ENCODE results near the gene SPSB3.

Gene SPSB3

DNA sequence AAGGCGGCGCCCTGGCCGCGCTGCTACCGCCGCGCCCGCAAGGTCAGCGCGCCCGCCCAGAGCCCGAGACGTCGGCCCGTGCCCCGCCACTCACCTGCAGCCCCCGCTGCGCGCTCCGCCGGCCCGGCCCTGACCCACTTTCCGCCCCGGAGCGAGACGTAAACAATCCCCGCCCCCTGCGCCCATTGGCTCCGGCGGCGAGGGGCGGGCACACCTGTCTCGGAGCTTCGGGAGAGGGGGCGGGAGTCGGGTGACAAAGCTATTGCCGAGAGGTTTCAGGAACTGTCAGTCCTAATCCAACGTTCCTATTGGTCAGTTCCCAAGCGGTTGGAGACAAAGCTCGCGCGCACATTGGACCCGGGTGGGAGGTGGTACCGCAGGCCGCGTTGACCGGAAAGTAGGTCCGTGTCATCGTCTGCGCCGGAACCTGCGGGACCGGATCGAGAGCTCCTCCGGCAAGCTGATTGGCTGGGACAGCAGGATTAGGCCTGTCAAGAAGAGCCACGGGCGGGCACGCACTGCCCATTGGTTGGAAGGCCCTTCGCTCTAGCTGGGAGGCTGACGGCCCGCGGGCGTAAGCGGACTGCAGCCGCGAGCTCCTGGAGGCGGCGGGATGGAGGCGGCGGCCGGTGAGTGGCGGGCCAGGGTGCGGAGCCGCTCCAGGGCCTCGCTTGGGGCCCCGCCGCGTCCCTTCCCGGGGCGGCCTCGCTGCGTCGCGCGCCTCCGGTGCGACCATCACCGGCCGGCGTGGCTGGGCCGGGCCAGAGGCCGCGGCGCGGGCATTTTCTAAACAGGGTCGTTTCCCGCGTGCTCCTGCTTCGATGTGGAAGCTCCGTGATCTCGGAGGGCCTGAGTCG is at the start of gene SPSB3, which contains the start of gene NUBP2:
SPSB3 (minus strand) TSS at position 164 of the 857 bp plus-strand sequence. CDS start 1,088 bp downstream, outside the sequence.
NUBP2 (plus strand) TSS at position 553 of the 857 bp plus-strand sequence; CDS start at position 614, 61 bp downstream.
- Histone ChIP-seq H3K4me3 (ENCODE audit: severe bottlenecking) (peak within 1 kb of the TSS; percentile 95), H3K27me3 (ENCODE audit: insufficient read depth, poor library complexity, severe bottlenecking) (no peaks in the 10 kb centered on the region), H3K36me3 (ENCODE audit: low read depth) (peaks cover 26% of the 10 kb centered on the region), H3K4me1 (ENCODE audit: insufficient read depth, poor library complexity, severe bottlenecking) (peaks cover 6% of the 10 kb centered on the region), H3K9me3 (ENCODE audit: severe bottlenecking) (no peaks in the 10 kb centered on the region), H3K27ac (ENCODE audit: poor library complexity, severe bottlenecking) (peak within 1 kb of the TSS; percentile 45)
- peak; percentile 100 for DNase-seq (ENCODE audit: low spot score)
- TF ChIP-seq, protein P1, sequence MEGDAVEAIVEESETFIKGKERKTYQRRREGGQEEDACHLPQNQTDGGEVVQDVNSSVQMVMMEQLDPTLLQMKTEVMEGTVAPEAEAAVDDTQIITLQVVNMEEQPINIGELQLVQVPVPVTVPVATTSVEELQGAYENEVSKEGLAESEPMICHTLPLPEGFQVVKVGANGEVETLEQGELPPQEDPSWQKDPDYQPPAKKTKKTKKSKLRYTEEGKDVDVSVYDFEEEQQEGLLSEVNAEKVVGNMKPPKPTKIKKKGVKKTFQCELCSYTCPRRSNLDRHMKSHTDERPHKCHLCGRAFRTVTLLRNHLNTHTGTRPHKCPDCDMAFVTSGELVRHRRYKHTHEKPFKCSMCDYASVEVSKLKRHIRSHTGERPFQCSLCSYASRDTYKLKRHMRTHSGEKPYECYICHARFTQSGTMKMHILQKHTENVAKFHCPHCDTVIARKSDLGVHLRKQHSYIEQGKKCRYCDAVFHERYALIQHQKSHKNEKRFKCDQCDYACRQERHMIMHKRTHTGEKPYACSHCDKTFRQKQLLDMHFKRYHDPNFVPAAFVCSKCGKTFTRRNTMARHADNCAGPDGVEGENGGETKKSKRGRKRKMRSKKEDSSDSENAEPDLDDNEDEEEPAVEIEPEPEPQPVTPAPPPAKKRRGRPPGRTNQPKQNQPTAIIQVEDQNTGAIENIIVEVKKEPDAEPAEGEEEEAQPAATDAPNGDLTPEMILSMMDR (IDR thresholded peaks at IDR 0.05; ENCODE audit: poor library complexity, severe bottlenecking) = no peak
- peak; percentile 88 for ATAC-seq (ENCODE audit: low read depth)

DNA sequence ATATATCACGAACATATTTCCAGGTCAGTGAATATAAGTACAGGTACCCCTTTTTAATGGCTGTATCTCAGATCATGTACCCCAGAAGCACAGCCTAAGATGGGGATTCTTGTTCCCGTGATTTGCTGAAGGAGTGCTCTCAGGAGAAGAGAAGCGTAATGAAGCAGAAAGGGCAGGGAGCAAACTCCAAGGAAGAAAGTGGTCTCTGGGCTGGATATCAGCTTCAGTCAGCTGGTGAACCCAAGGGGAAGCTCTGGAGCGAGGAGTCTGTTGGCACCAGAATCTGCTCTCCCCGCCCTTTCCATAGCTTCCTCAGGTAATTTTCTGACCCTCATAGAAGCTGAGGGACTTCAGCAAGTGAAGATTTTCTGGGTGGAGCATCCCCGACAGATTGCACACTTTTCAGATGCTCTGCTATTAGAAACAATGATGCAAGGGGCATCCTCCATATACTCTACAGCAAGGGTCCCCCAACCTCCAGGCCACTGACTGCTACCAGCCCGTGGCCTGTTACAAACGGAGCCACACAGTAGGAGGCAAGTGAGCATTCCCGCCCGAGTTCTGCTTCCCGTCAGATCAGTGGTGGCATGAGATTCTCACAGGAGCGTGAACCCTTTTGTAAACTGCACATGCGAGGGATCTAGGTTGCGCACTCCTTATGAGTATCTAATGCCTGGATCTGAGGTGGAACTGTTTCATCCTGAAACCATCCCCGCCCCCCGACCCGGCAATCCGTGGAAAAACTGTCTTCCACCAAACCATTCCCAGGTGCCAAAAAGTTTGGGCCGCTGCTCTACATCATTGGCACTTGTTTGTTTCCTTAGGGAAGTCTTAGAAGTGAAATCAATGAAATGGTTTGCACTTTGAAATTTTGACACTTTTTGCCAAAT is 49.1 kb upstream of the SPSB3 start:
- DNase-seq (ENCODE audit: low spot score) = no peak
- no peaks in the 10 kb centered on the region for H3K9me3 ChIP-seq (ENCODE audit: severe bottlenecking)
- H3K27me3 ChIP-seq (ENCODE audit: insufficient read depth, poor library complexity, severe bottlenecking) = no peaks in the 10 kb centered on the region
- H3K4me3 ChIP-seq (ENCODE audit: severe bottlenecking) = no peak overlapping the region
- TF ChIP-seq, protein P1 (IDR thresholded peaks at IDR 0.05; ENCODE audit: poor library complexity, severe bottlenecking) = no peak
- H3K27ac ChIP-seq (ENCODE audit: poor library complexity, severe bottlenecking) = no peak overlapping the region
- peaks cover 11% of the 10 kb centered on the region for H3K36me3 ChIP-seq (ENCODE audit: low read depth)
- H3K4me1 ChIP-seq (ENCODE audit: insufficient read depth, poor library complexity, severe bottlenecking) = peaks cover 13% of the 10 kb centered on the region
- no peak for ATAC-seq (ENCODE audit: low read depth)

DNA sequence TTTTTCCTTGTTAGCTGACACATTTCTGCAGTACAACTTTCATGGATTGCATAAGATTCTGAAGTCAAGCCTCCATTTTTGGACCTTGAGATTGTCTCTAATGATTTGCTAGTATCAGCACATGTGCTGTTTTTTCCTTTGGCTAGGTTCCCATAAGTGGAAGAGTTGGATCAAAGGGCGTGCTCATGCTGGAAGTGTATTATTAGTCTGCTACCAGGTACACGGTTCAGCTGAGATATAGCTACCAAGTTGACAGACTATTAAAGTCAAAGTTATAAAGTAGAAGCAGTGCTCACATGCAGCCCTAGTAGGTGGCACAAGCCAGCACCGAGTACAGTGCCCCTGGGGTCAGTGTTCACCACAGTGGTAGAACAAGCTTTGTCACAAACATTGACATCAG is 47.8 kb upstream of the SPSB3 start:
- DNase-seq (ENCODE audit: low spot score) (no peak), ATAC-seq (ENCODE audit: low read depth) (no peak)
- Histone ChIP-seq H3K27ac (ENCODE audit: poor library complexity, severe bottlenecking) (no peak overlapping the region), H3K27me3 (ENCODE audit: insufficient read depth, poor library complexity, severe bottlenecking) (no peaks in the 10 kb centered on the region), H3K36me3 (ENCODE audit: low read depth) (peaks cover 11% of the 10 kb centered on the region), H3K9me3 (ENCODE audit: severe bottlenecking) (no peaks in the 10 kb centered on the region), H3K4me1 (ENCODE audit: insufficient read depth, poor library complexity, severe bottlenecking) (peaks cover 13% of the 10 kb centered on the region), H3K4me3 (ENCODE audit: severe bottlenecking) (no peak overlapping the region)
- TF ChIP-seq, protein P1 (IDR thresholded peaks at IDR 0.05; ENCODE audit: poor library complexity, severe bottlenecking) = no peak

DNA sequence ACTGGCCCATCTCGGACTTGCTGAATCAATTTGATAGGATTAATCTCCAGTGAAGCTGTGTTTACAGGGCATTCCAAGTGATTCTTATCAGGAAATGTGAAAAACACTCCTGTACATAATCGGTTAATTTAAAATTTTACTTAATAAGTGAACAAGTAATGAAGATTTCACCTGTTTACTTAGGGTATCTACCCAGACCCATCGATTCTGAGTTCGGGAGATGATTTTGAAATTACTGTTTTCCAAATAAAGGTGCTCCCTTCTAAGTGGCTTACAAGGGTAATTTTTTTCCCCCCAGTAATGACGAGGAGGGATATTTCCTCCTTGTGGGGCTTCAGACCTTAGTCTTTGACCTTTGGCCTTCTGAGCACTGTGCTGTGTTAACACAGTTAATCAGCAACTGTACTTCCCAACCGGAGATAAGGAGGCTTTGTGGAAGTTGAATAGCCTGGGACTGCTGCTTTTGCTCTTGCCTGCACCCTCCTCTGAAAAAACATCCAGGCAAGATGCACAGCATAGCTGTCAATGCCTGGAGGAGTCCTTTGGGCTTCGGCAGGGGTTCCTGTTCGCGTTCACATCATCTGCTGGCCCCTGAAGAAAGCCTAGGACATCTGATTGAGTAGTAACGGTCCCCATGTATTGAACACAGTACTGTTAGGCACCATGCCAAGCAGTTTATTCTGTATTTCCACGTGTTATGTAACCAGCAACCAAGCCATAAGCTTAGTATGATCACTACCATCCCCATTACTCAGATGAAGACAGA is 46.5 kb upstream of the SPSB3 start:
- Histone ChIP-seq H3K27ac (ENCODE audit: poor library complexity, severe bottlenecking) (peak overlapping the region; percentile 54), H3K4me1 (ENCODE audit: insufficient read depth, poor library complexity, severe bottlenecking) (peaks cover 8% of the 10 kb centered on the region), H3K9me3 (ENCODE audit: severe bottlenecking) (no peaks in the 10 kb centered on the region), H3K4me3 (ENCODE audit: severe bottlenecking) (peak overlapping the region; percentile 62), H3K27me3 (ENCODE audit: insufficient read depth, poor library complexity, severe bottlenecking) (no peaks in the 10 kb centered on the region), H3K36me3 (ENCODE audit: low read depth) (peaks cover 11% of the 10 kb centered on the region)
- DNase-seq (ENCODE audit: low spot score) (no peak), ATAC-seq (ENCODE audit: low read depth) (no peak)
- TF ChIP-seq, protein P1 (IDR thresholded peaks at IDR 0.05; ENCODE audit: poor library complexity, severe bottlenecking) = no peak

All from RWPE2 (cell line).